ENCODE measurements around the gene NMNAT3. TPM values are rescaled to one million over a fixed set of nuclear protein-coding genes. Genes with fewer than 3 reads are reported as not detected.

The NMNAT3 gene
- total RNA-seq, 1 experiment from 2014 or later = 4.8 TPM

DNA sequence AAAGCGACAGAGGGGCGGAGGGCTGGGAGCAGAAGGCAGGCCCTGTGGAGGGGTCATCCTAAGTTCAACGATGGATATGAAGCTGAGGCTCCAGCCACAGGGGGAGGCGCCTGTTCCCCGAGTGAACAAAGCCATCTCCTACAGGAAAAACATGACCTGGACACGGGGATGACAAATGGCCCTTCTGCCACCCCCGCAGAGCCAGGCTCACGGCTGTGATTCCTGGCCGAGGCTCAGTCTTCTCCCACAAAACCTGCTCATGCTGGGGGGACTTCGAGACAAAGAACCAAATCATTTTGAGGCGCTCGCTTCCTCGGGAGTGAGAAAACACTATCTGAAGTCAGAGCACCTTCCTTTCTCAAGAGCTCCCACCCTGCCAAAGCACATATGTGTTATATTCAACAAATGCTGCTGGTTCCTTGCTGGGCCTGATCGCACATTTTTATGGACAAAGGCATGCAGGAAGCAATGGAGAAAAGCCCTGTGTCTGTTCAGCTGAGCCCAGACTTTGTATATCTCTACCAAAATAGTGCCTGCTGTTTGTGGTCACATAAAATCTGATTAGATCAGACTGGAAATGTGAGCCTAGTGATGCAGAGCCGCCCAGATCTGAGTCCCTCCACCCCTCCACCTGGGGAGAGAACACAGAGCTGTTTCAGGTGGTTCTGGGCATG lies 143.9 kb downstream of the NMNAT3 start:
- TF ChIP-seq EZH2phosphoT487 (IDR thresholded peaks at IDR 0.05; ENCODE audit: borderline replicate concordance, low read length) = no peak
- no peak for TF ChIP-seq EZH2 (IDR thresholded peaks at IDR 0.05; ENCODE audit: low read length, unreplicated experiment)
- TF ChIP-seq, protein P1, sequence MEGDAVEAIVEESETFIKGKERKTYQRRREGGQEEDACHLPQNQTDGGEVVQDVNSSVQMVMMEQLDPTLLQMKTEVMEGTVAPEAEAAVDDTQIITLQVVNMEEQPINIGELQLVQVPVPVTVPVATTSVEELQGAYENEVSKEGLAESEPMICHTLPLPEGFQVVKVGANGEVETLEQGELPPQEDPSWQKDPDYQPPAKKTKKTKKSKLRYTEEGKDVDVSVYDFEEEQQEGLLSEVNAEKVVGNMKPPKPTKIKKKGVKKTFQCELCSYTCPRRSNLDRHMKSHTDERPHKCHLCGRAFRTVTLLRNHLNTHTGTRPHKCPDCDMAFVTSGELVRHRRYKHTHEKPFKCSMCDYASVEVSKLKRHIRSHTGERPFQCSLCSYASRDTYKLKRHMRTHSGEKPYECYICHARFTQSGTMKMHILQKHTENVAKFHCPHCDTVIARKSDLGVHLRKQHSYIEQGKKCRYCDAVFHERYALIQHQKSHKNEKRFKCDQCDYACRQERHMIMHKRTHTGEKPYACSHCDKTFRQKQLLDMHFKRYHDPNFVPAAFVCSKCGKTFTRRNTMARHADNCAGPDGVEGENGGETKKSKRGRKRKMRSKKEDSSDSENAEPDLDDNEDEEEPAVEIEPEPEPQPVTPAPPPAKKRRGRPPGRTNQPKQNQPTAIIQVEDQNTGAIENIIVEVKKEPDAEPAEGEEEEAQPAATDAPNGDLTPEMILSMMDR (conservative IDR thresholded peaks at IDR 0.05; ENCODE audit: low read depth, low read length) = no peak
- Histone ChIP-seq H3K4me2 (ENCODE audit: low read length) (peak overlapping the region; percentile 70), H3K4me1 (ENCODE audit: insufficient read depth, low read length) (peaks cover 28% of the 10 kb centered on the region), H3K27me3 (ENCODE audit: low read length) (no peaks in the 10 kb centered on the region), H3K9me2 (replicated peaks; ENCODE audit: low read length) (no peaks in the 10 kb centered on the region), H4K20me1 (ENCODE audit: low read length) (no peaks in the 10 kb centered on the region), H2AFZ (ENCODE audit: low read length) (peak overlapping the region; percentile 55), H3K36me3 (ENCODE audit: low read depth, low read length) (no peaks in the 10 kb centered on the region), H3K9ac (ENCODE audit: low read length) (no peak overlapping the region), H3F3A (ENCODE audit: low read length, unreplicated experiment) (no peaks in the 10 kb centered on the region), H3K4me3 (ENCODE audit: low read length) (no peak overlapping the region; the same call in 1 of the 2 replicates), H3K9me3 (ENCODE audit: low read length) (no peaks in the 10 kb centered on the region), H3K27ac (ENCODE audit: low read length) (peak overlapping the region; percentile 81), H3K79me2 (ENCODE audit: low read length) (no peaks in the 10 kb centered on the region)
- intact Hi-C loops (cut with micrococcal nuclease) = loop anchor here (2.0 kb wide), 1 partner anchor 25 kb away; no protein-coding TSS in a partner anchor
- ATAC-seq (peak; percentile 66), DNase-seq (peak; percentile 74)
- POLR2A ChIA-PET (ENCODE audit: unreplicated experiment) = no interaction called here
- BruUV-seq (replicated peaks) = no TSS peak
- CTCF ChIA-PET = interaction anchor here (0.9 kb wide), 1 partner anchor 14 kb away, joined by 3 read pairs; no protein-coding TSS in a partner anchor

DNA sequence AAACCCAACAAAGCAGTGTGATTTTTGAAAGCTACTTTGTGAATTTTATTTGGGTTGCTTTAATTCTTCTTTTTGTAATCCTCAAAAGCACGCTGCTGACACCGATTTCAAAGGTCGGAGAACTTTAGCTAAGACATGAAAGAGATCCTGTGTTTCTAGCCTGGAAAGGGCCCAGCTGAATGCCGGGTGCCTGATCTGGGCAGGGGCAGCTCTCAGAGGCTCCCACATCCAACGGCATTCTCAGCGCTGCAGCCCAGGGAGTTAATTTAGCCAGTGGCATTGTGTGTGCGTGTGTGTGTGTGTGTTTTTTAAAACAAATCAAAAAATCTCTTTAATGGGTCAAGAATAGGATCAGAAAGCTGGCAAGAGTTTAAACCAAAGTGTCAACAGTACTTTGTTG lies 144.8 kb downstream of the NMNAT3 start:
- Histone ChIP-seq H4K20me1 (ENCODE audit: low read length) (no peaks in the 10 kb centered on the region), H3K4me1 (ENCODE audit: insufficient read depth, low read length) (peaks cover 28% of the 10 kb centered on the region), H3K27ac (ENCODE audit: low read length) (no peak overlapping the region), H3K9me3 (ENCODE audit: low read length) (no peaks in the 10 kb centered on the region), H3K36me3 (ENCODE audit: low read depth, low read length) (no peaks in the 10 kb centered on the region), H3K27me3 (ENCODE audit: low read length) (no peaks in the 10 kb centered on the region), H2AFZ (ENCODE audit: low read length) (no peak overlapping the region), H3K4me3 (ENCODE audit: low read length) (no peak overlapping the region), H3K9ac (ENCODE audit: low read length) (no peak overlapping the region), H3F3A (ENCODE audit: low read length, unreplicated experiment) (no peaks in the 10 kb centered on the region), H3K9me2 (replicated peaks; ENCODE audit: low read length) (no peaks in the 10 kb centered on the region), H3K79me2 (ENCODE audit: low read length) (no peaks in the 10 kb centered on the region), H3K4me2 (ENCODE audit: low read length) (no peak overlapping the region)
- intact Hi-C loops (cut with micrococcal nuclease) = no loop called here
- POLR2A ChIA-PET (ENCODE audit: unreplicated experiment) = no interaction called here
- CTCF ChIA-PET = no interaction called here
- TF ChIP-seq EZH2 (IDR thresholded peaks at IDR 0.05; ENCODE audit: low read length, unreplicated experiment) (no peak), EZH2phosphoT487 (IDR thresholded peaks at IDR 0.05; ENCODE audit: borderline replicate concordance, low read length) (no peak)
- TF ChIP-seq, protein P1 (conservative IDR thresholded peaks at IDR 0.05; ENCODE audit: low read depth, low read length) = no peak
- BruUV-seq (replicated peaks) = no TSS peak
- DNase-seq = no peak
- ATAC-seq = no peak

DNA sequence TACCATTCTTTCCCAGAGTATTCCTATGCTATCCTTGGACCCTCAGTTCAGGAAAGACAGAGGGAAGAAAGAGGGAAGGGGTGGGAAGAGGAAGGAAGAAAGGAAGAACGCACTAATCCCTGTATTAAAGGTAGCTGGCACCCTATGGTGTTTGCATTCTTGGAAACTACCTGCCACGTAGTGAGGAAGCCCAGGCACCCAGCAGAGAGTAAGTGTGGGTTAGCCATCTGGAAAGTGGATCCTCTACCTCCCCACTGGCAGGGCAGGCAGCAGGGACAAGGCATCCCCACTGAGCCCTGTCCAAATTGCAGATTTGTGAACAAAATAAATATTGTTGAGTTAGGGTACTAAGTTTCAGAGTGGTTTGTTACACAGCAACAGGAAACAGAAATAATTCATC lies 147.1 kb downstream of the NMNAT3 start:
- Histone ChIP-seq H4K20me1 (ENCODE audit: low read length) (no peaks in the 10 kb centered on the region), H3F3A (ENCODE audit: low read length, unreplicated experiment) (no peaks in the 10 kb centered on the region), H3K9me2 (replicated peaks; ENCODE audit: low read length) (no peaks in the 10 kb centered on the region), H2AFZ (ENCODE audit: low read length) (no peak overlapping the region), H3K9me3 (ENCODE audit: low read length) (no peaks in the 10 kb centered on the region), H3K4me1 (ENCODE audit: insufficient read depth, low read length) (peaks cover 25% of the 10 kb centered on the region), H3K79me2 (ENCODE audit: low read length) (no peaks in the 10 kb centered on the region), H3K27ac (ENCODE audit: low read length) (no peak overlapping the region), H3K4me3 (ENCODE audit: low read length) (no peak overlapping the region), H3K9ac (ENCODE audit: low read length) (no peak overlapping the region), H3K27me3 (ENCODE audit: low read length) (no peaks in the 10 kb centered on the region), H3K4me2 (ENCODE audit: low read length) (no peak overlapping the region), H3K36me3 (ENCODE audit: low read depth, low read length) (no peaks in the 10 kb centered on the region)
- POLR2A ChIA-PET (ENCODE audit: unreplicated experiment) = no interaction called here
- CTCF ChIA-PET = no interaction called here
- no peak for DNase-seq
- BruUV-seq (replicated peaks) = no TSS peak
- no peak for ATAC-seq
- no peak for TF ChIP-seq EZH2 (IDR thresholded peaks at IDR 0.05; ENCODE audit: low read length, unreplicated experiment)
- TF ChIP-seq, protein P1 (conservative IDR thresholded peaks at IDR 0.05; ENCODE audit: low read depth, low read length) = no peak
- no peak for TF ChIP-seq EZH2phosphoT487 (IDR thresholded peaks at IDR 0.05; ENCODE audit: borderline replicate concordance, low read length)
- intact Hi-C loops (cut with micrococcal nuclease) = no loop called here
